AG10803 (cell line): Measurements from ENCODE around the gene CADM2.

Source experiments
- DNase-seq: peaks from one replicate; pipeline ENCODE4 v3.0.0; 2010; ENCODE audit warnings: low read depth
- H3K4me3 ChIP-seq: 2 replicates; pipeline ENCODE4 v1.5.1; 2011; ENCODE audit warnings: mild to moderate bottlenecking, low read length, control low read depth
- CTCF ChIP-seq: conservative IDR thresholded peaks from 2 replicates; pipeline ENCODE4 v1.5.1; 2011; ENCODE audit warnings: mild to moderate bottlenecking, low read length, control low read depth, inconsistent platforms

CADM2 gene

GRCh38 chr3:85370341-85370740 lies 411.6 kb downstream of the CADM2 start:
- no peak overlapping the region for H3K4me3 ChIP-seq
- DNase-seq: no peak
- no peak for TF ChIP-seq CTCF

- no peak for DNase-seq
- no peak for TF ChIP-seq CTCF
- H3K4me3 ChIP-seq: no peak overlapping the region
Measured at GRCh38 chr3:85376131-85376530, 417.3 kb downstream of the CADM2 start.

GRCh38 chr3:85377115-85377514 lies 418.3 kb downstream of the CADM2 start:
- no peak for TF ChIP-seq CTCF
- no peak for DNase-seq
- no peak overlapping the region for H3K4me3 ChIP-seq

- H3K4me3 ChIP-seq: no peak overlapping the region
- DNase-seq: no peak
- TF ChIP-seq CTCF: no peak
Measured at GRCh38 chr3:85384372-85384771, 425.6 kb downstream of the CADM2 start.

GRCh38 chr3:85387913-85388505 lies 429.2 kb downstream of the CADM2 start:
- DNase-seq: no peak
- no peak for TF ChIP-seq CTCF
- no peak overlapping the region for H3K4me3 ChIP-seq

GRCh38 chr3:85394424-85394823 lies 435.6 kb downstream of the CADM2 start:
- TF ChIP-seq CTCF: no peak
- no peak overlapping the region for H3K4me3 ChIP-seq

GRCh38 chr3:85397434-85397833 lies 438.6 kb downstream of the CADM2 start:
- no peak for DNase-seq
- no peak overlapping the region for H3K4me3 ChIP-seq
- TF ChIP-seq CTCF: no peak

More at GRCh38 chr3:85394424-85394823, 435.6 kb downstream of the CADM2 start:
- no peak for DNase-seq
